Effector memory CD4-positive, alpha-beta T cell (primary cell): ENCODE results near the gene ASCL5.
"Not testable (repeated sequence)": the region's sequence is repeated elsewhere in the genome, so short reads cannot be mapped to it uniquely, and the experiment has no call there.

Source experiments
- DNase-seq, 3 donors: peaks; one replicate each; pipeline ENCODE4 v3.0.0-alpha.2; 2020
- H3K27ac ChIP-seq: 2 replicates; pipeline ENCODE4 v1.7.0; 2013; ENCODE audit warnings: mild to moderate bottlenecking, low read length, moderate library complexity; ENCODE audit not compliant: insufficient read depth, poor library complexity, severe bottlenecking
- H3K27me3 ChIP-seq: replicated peaks from 2 replicates; pipeline ENCODE4 v1.7.0; 2013; ENCODE audit warnings: mild to moderate bottlenecking, low read length; ENCODE audit not compliant: insufficient read depth, control insufficient read depth, poor library complexity, severe bottlenecking
- H3K36me3 ChIP-seq: 2 replicates; pipeline ENCODE4 v1.7.0; 2013; ENCODE audit warnings: mild to moderate bottlenecking, low read length, moderate library complexity; ENCODE audit not compliant: control insufficient read depth, insufficient read depth
- H3K4me1 ChIP-seq: 2 replicates; pipeline ENCODE4 v1.7.0; 2013; ENCODE audit warnings: low read length, mild to moderate bottlenecking; ENCODE audit not compliant: control insufficient read depth, insufficient read depth, poor library complexity, severe bottlenecking
- H3K4me3 ChIP-seq: 2 replicates; pipeline ENCODE4 v1.7.0; 2013; ENCODE audit warnings: low read length, low read depth, mild to moderate bottlenecking; ENCODE audit not compliant: insufficient read depth, poor library complexity, severe bottlenecking
- H3K9me3 ChIP-seq: 2 replicates; pipeline ENCODE4 v1.7.0; 2013; ENCODE audit warnings: mild to moderate bottlenecking, low read length, moderate library complexity; ENCODE audit not compliant: control insufficient read depth

The ASCL5 gene

GRCh38 chr1:201167041-201167991 lies 40.3 kb upstream of the ASCL5 start:
- DNase-seq: no peak
- H3K9me3 ChIP-seq: no peaks in the 10 kb centered on the region
- H3K27me3 ChIP-seq: no peaks in the 10 kb centered on the region
- no peaks in the 10 kb centered on the region for H3K36me3 ChIP-seq
- H3K4me1 ChIP-seq: peaks cover 9% of the 10 kb centered on the region
- H3K27ac ChIP-seq: no peak overlapping the region
- no peak overlapping the region for H3K4me3 ChIP-seq

DNA sequence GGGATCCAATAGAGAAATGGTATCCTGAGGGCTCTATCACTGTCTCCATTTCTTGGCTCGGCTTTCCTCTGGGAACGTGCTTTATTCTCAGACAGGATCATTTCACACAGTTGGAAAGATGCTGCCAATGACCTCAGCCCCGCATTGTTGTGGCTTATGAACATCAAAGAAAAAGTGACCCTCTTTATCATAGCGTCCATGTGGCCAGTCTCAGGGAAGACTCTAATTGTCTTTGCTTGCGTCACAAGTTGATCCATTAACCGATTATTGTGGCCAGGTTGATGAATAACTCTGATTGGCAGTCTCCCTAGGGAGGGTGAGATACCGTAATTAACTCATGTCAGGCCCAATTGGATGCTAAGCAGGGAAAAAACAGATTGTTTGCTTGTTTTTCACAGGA lies 37.7 kb upstream of the ASCL5 start:
- no peak overlapping the region for H3K4me3 ChIP-seq
- H3K9me3 ChIP-seq: no peaks in the 10 kb centered on the region
- no peaks in the 10 kb centered on the region for H3K36me3 ChIP-seq
- H3K27ac ChIP-seq: no peak overlapping the region
- DNase-seq: no peak
- no peaks in the 10 kb centered on the region for H3K27me3 ChIP-seq
- H3K4me1 ChIP-seq: no peaks in the 10 kb centered on the region

DNA sequence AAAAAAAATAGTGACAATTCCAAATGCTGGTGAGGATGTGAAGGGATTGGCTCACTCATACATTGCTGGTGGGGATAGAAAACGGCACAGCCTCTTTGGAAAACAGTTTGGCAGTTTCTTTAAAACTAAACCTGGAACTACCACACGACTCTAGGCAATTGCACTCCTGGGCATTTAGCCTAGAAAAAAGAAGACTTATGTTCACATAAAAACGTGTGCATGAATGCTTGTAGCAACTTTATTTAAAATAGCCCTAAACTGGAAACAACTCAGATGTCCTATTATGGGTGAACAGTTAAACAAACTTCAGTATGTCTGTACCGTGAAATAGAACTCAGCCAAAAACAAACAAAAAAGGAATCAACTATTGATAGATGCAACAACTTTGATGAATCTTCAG lies 36.7 kb upstream of the ASCL5 start:
- DNase-seq: no peak
- H3K9me3 ChIP-seq: no peaks in the 10 kb centered on the region
- no peaks in the 10 kb centered on the region for H3K27me3 ChIP-seq
- no peaks in the 10 kb centered on the region for H3K4me1 ChIP-seq
- H3K4me3 ChIP-seq: no peak overlapping the region
- no peaks in the 10 kb centered on the region for H3K36me3 ChIP-seq
- H3K27ac ChIP-seq: no peak overlapping the region

DNA sequence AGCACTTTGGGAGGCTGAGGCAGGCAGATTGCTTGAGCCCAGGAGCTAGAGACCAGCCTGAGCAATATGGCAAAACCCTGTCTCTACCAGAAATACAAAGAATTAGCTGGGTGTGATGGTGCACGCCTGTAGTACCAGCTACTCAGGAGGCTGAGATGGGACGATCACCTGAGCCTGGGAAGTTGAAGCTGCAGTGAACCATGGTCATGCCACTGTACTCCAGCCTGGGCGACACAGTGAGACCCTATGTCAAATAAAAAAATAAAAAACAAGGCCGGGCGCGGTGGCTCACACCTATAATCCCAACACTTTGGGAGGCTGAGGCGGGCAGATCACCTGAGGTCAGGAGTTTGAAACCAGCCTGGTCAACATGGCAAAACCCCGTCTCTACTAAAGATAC lies 36.1 kb upstream of the ASCL5 start:
- not testable (repeated sequence) for H3K27ac ChIP-seq, H3K36me3 ChIP-seq, H3K4me3 ChIP-seq, H3K4me1 ChIP-seq, H3K9me3 ChIP-seq, DNase-seq, H3K27me3 ChIP-seq

DNA sequence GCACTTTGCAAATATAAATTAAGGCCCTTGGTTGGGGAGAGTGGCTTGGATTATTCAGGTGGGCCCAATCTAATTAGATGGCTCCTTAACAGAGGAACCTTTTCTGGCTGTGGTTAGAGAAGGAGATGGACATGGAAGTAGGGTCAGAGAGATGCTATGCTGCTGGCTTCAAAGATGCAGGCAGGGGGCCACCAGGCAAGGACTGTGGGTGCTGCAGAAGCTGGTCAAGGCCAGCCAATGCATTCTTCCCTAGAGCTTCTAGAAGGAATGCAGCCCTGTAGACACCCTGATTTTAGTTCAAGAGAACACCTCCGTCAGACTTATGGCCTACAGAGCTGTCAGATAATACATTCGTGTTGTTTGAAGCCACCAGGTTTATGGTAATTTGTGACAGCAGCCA lies 31.0 kb upstream of the ASCL5 start:
- H3K36me3 ChIP-seq: no peaks in the 10 kb centered on the region
- peaks cover 8% of the 10 kb centered on the region for H3K4me1 ChIP-seq
- no peaks in the 10 kb centered on the region for H3K27me3 ChIP-seq
- H3K9me3 ChIP-seq: no peaks in the 10 kb centered on the region
- DNase-seq: no peak
- H3K4me3 ChIP-seq: no peak overlapping the region
- no peak overlapping the region for H3K27ac ChIP-seq

DNA sequence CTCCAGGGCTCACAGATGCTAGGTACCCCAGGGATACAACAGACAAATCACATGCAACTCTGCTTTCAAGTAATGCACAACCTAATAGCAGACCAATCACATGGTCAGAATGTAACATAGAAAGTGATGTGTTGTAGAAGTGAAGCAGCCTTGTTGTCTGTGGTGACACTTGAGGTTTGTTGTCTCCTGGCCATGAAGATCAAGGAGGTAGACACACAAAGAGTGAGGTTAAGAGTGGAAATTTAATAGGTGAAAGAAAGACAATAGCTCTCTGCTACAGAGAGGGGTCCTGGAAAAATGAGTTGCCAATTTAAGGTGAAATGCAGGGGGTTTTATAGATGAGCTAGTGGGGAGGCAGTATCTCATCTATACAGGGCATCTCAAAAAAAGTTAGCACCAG lies 29.8 kb upstream of the ASCL5 start:
- peaks cover 8% of the 10 kb centered on the region for H3K4me1 ChIP-seq
- DNase-seq: no peak

DNA sequence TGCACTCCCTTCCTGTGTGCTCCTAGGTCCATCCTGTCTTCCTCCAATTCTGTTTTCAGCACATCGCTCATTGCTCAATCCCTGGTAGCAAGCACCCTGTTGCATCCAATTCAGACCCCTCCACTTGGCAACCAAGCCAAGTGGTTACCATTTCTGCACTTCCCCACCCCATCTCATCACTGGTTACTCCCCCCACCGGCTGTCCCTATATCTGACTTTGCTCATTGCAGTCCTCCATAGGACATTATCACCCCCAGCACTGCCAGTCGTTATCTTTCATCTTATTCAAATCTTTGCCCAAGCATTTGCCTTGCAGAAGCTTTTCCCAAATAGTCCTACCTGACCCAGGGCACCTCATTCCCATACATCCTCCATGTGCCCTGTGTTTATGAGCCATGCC lies 29.4 kb upstream of the ASCL5 start:
- no peak for DNase-seq
- H3K36me3 ChIP-seq: no peaks in the 10 kb centered on the region
- no peaks in the 10 kb centered on the region for H3K9me3 ChIP-seq
- H3K27me3 ChIP-seq: no peaks in the 10 kb centered on the region
- no peak overlapping the region for H3K27ac ChIP-seq
- H3K4me1 ChIP-seq: peaks cover 8% of the 10 kb centered on the region
- H3K4me3 ChIP-seq: no peak overlapping the region

More for the DNA sequence above, 29.8 kb upstream of the ASCL5 start:
- no peaks in the 10 kb centered on the region for H3K27me3 ChIP-seq
- H3K9me3 ChIP-seq: no peaks in the 10 kb centered on the region
- no peak overlapping the region for H3K4me3 ChIP-seq
- H3K36me3 ChIP-seq: no peaks in the 10 kb centered on the region
- no peak overlapping the region for H3K27ac ChIP-seq

DNA sequence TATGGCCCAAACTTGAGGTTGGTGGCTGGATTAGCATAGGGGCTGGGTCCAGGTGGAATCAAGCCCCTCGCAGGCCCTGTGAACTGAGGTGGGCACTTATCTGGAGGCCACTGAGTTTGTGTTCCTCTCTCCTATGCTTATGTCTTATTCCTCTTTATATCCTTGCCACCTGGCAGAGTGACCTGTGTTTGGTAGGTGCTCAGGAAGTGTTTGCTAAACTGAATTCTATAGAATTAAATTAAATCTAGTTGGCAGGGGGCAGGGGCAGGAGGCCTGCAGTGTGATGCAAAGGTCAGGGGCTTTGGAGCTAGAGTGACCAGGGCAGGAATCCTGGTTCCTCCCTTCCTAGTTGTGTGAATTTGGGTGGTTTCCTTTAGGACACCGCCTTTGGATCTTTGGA lies 28.4 kb upstream of the ASCL5 start:
- Histone ChIP-seq H3K4me3 (no peak overlapping the region), H3K36me3 (no peaks in the 10 kb centered on the region), H3K27me3 (no peaks in the 10 kb centered on the region), H3K4me1 (peaks cover 8% of the 10 kb centered on the region), H3K27ac (no peak overlapping the region), H3K9me3 (no peaks in the 10 kb centered on the region)
- no peak for DNase-seq

DNA sequence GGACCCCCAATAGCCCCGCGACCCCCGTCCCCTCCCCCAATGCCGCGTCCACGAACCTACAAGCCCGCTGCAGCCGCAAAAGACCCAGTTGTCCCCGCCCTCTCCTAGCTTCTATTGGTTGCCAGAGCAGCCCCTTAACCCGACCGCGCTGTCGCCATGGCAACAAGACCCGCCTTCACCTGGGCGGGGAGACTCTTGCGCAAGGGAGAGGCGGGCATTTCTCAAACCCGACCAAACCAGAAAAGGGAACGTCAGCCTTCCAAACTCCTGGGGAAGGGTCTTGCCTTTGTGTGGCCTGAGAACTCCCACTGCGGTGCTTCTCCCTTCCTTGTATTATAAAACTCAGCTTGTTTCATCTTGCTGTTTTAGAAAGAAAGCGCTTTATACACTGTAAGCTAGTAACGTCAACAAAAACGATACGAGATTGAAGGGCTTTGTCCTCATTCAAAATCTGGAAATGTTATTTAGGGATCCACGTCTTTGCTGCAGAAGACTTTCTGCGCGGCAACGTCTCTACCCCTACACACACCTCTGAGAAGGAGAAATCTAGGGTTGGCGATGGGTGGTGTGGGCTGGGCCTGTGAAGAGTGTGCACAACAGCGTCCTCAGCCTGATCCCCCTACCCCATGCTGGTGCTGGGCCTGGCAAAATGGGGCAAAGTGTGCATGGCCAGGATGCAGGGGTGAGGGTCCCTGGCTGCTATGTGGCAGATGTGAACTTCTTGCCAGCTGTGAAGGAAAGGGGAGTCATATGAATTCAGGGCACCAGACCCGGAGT lies 27.6 kb upstream of the ASCL5 start, which contains the start of gene TMEM9:
TMEM9 (minus strand) TSS at position 86 of the 777 bp plus-strand sequence. CDS start 551 bp downstream, outside the sequence.
- Histone ChIP-seq H3K4me1 (peaks cover 8% of the 10 kb centered on the region), H3K27ac (no peak within 1 kb of the TSS), H3K4me3 (peak within 1 kb of the TSS; percentile 86), H3K9me3 (no peaks in the 10 kb centered on the region), H3K27me3 (no peaks in the 10 kb centered on the region), H3K36me3 (no peaks in the 10 kb centered on the region)
- peak; percentile 92 to 97 (median 97) for DNase-seq
